Muscle layer of duodenum (tissue), 2 donors: ENCODE measurements around the gene PTPRT.

ENCODE experiments used
- H3K27ac ChIP-seq: one replicate; pipeline ENCODE4 v1.7.0; 2013; ENCODE audit warnings: mild to moderate bottlenecking, low read length
- H3K27me3 ChIP-seq: one replicate; pipeline ENCODE4 v1.7.0; 2013; ENCODE audit warnings: low read depth, mild to moderate bottlenecking, control low read depth, low read length
- H3K36me3 ChIP-seq, 2 donors: one replicate each; pipeline ENCODE4 v1.7.0; 2013; ENCODE audit warnings: low read length in 2 of 2, control low read depth in 1 of 2, mild to moderate bottlenecking in 1 of 2; ENCODE audit not compliant: insufficient read depth in 2 of 2, control insufficient read depth in 1 of 2
- H3K4me1 ChIP-seq, 2 donors: one replicate each; pipeline ENCODE4 v1.7.0; 2013; ENCODE audit warnings: low read length in 2 of 2, mild to moderate bottlenecking in 2 of 2, control low read depth in 1 of 2, moderate library complexity in 1 of 2; ENCODE audit not compliant: insufficient read depth in 2 of 2, control insufficient read depth in 1 of 2
- H3K4me3 ChIP-seq, 2 donors: one replicate each; pipeline ENCODE4 v1.7.0; 2013; ENCODE audit warnings: low read length in 2 of 2, low read depth in 1 of 2, mild to moderate bottlenecking in 1 of 2
- H3K9me3 ChIP-seq, 2 donors: one replicate each; pipeline ENCODE4 v1.7.0; 2013; ENCODE audit warnings: low read length in 2 of 2, control low read depth in 1 of 2, mild to moderate bottlenecking in 1 of 2; ENCODE audit not compliant: control insufficient read depth in 1 of 2
- donor health status: healthy.

PTPRT gene

DNA sequence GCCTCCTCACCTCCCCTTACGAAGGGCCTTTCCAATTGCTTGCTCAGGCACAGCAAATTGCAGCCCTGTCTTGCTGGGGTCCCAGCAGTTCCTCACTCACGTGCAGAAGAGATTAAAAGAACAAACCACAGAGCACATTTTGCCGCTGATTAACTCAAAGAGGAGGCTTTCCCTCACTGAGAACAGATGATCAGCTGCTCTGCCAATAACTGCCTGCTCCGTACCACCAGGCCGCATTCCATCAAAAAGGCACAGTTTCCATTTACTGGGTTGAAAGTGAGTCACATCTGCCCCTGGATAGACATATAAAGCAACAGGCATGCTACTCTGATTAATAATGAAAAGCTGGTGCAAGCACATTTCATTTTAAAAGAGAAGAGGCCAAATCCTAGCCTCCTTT lies 446.8 kb downstream of the PTPRT start:
- peaks cover 0 to 15% of the 10 kb centered on the region in 2 donors for H3K9me3 ChIP-seq
- no peaks in the 10 kb centered on the region for H3K36me3 ChIP-seq
- H3K27me3 ChIP-seq: no peaks in the 10 kb centered on the region
- no peak overlapping the region for H3K4me3 ChIP-seq
- peaks cover 0 to 5% of the 10 kb centered on the region in 2 donors for H3K4me1 ChIP-seq
- H3K27ac ChIP-seq: no peak overlapping the region

DNA sequence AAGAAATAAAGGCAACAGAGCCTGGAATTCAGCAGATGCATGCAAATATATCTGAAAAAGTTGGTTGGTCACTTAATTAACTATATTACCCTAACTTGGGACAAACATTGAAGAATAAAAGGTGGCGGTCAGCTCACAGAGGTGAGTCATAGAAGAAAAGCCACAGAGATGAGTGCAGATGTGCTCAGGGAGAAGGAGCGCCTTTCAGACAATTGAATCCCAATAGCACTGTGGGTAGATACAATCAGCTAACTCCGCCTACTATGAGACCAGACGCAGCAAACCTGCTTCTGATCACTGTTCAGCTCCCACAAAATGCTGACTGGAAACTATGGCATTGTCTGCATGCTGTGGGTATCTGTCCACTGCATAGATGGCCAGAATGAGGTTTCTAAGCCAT lies 447.8 kb downstream of the PTPRT start:
- Histone ChIP-seq H3K9me3 (peaks cover 0 to 15% of the 10 kb centered on the region in 2 donors), H3K27ac (no peak overlapping the region), H3K36me3 (no peaks in the 10 kb centered on the region), H3K27me3 (no peaks in the 10 kb centered on the region), H3K4me3 (no peak overlapping the region), H3K4me1 (peaks cover 0 to 5% of the 10 kb centered on the region in 2 donors)

DNA sequence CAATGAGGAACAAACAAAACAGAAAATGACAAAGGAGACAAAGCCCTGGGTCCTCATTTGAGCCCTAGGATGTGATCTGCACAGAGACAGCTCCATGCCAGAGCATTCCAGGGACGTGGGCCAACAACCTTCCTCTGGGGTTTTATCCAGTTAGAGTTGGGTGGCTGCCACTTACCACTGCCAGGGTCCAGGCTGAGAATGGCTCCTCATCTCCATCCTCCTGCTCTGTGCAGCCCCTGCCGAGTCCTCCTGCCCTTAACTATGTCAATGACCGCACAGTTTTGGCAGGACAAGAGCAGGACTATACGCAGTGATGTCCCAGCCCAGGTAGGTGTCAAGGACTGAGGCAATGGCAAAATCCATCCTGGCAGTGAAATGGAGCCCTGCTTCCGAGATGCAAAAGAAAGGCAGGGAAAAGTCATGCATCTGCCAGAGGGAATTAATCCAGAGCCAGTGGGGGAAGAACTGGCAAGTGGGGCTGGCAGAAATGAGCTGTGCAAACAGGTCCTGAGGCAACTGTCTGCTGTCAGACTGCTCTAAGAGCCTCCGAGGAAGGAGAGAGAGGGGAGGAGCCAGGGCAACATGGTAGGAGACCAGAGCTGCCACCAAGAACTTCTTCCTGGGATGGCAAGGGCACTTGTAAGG lies 449.4 kb downstream of the PTPRT start:
- peaks cover 0 to 5% of the 10 kb centered on the region in 2 donors for H3K4me1 ChIP-seq
- H3K9me3 ChIP-seq: peaks cover 0 to 15% of the 10 kb centered on the region in 2 donors
- no peak overlapping the region for H3K27ac ChIP-seq
- no peak overlapping the region for H3K4me3 ChIP-seq
- H3K36me3 ChIP-seq: no peaks in the 10 kb centered on the region
- no peaks in the 10 kb centered on the region for H3K27me3 ChIP-seq

DNA sequence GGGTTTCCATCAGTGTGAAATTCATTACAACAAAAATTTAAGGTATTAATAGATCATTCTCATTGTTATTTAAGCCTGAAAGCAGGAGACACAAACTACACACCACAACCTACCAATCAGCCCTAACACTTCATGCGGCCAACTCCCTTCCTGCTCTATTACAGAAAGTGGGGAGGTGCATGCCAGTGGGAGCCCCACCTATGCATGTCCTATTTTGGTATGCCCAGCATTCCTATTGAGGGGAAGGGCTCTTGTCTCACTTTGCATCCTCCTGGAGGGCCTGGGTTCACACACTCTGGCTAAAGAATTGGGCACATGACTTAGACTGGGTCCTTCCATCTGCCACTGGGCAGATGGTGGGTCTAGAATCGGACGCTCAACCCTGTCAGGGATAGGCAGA lies 450.0 kb downstream of the PTPRT start:
- no peaks in the 10 kb centered on the region for H3K27me3 ChIP-seq
- no peaks in the 10 kb centered on the region for H3K36me3 ChIP-seq
- H3K27ac ChIP-seq: no peak overlapping the region
- peaks cover 0 to 15% of the 10 kb centered on the region in 2 donors for H3K9me3 ChIP-seq
- H3K4me1 ChIP-seq: peaks cover 0 to 5% of the 10 kb centered on the region in 2 donors
- no peak overlapping the region for H3K4me3 ChIP-seq

DNA sequence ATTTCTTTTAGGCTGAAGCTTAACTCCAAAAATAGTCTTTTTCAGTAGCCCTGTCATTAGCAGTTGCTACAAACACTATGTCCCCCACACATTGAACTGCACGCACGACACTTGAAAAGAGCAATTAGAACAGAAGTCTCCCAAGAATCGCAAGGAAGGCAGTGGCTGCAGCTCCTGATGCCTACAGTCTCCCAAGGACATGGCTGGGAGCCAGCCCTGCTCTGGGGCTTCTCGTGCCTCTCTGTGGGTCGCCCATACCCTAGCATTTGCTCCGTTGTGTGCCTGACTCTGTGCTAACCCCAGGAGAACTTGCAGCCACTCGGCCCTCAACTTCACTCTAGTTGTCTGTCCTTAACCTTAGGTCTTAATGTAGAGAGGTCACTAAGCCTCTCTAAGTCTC lies 454.2 kb downstream of the PTPRT start:
- H3K4me3 ChIP-seq: no peak overlapping the region
- H3K27me3 ChIP-seq: no peaks in the 10 kb centered on the region
- H3K9me3 ChIP-seq: no peaks in the 10 kb centered on the region
- H3K27ac ChIP-seq: no peak overlapping the region
- H3K4me1 ChIP-seq: peaks cover 0 to 4% of the 10 kb centered on the region in 2 donors
- no peaks in the 10 kb centered on the region for H3K36me3 ChIP-seq

DNA sequence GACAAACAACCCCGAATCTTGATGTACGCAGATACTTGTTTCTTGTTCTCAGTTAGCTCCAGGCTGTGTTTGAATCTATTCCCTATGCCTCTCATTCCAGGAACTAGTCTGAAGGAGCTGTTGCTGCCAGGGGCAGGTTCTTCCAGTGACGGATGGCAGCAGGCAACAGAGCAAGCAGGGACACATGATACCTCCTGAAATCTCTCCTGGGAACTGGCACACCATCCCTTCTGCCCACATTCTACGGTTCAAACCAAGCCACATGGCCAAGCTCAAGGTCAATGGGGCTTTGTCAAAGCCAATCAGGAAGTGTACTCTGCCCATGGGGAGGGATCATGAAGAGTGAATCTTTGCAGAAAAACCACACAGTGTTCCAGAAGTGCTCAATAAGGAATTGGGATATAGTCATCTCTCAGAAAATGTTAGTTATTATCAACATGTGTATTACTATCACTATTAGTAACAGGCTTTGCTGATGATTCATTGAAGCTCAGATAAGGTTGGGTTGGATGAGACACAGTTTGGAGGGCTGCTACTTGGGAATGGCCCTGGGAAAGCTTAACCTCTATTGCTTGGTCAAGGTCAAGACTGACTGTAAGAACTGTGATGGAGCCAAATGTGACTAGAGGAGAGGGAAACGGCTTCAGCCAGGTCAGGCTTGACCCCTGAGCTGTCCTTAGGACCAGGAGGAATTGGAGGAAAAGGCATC lies 454.9 kb downstream of the PTPRT start:
- Histone ChIP-seq H3K9me3 (no peaks in the 10 kb centered on the region), H3K4me1 (no peaks in the 10 kb centered on the region), H3K36me3 (no peaks in the 10 kb centered on the region), H3K4me3 (no peak overlapping the region), H3K27me3 (no peaks in the 10 kb centered on the region), H3K27ac (no peak overlapping the region)

DNA sequence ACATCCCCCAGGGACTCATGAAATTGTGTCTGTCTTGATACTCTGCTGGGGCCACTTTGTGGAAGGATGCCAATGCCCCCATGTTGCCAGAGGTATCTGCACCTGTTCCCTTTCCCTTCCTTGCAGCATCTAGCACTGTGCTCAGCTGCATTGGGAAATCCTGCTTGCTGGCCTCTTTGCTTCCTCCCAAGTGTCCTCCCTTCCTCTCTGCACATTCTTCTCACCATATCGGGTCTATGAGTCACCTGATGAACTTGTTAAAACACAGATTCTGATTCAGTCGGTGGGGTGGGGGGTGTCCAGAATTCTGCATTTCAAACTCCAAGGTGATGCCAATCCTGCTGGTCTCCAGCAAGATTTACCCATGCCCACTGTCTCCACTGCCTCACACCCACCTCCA lies 467.8 kb downstream of the PTPRT start:
- H3K4me3 ChIP-seq: no peak overlapping the region

DNA sequence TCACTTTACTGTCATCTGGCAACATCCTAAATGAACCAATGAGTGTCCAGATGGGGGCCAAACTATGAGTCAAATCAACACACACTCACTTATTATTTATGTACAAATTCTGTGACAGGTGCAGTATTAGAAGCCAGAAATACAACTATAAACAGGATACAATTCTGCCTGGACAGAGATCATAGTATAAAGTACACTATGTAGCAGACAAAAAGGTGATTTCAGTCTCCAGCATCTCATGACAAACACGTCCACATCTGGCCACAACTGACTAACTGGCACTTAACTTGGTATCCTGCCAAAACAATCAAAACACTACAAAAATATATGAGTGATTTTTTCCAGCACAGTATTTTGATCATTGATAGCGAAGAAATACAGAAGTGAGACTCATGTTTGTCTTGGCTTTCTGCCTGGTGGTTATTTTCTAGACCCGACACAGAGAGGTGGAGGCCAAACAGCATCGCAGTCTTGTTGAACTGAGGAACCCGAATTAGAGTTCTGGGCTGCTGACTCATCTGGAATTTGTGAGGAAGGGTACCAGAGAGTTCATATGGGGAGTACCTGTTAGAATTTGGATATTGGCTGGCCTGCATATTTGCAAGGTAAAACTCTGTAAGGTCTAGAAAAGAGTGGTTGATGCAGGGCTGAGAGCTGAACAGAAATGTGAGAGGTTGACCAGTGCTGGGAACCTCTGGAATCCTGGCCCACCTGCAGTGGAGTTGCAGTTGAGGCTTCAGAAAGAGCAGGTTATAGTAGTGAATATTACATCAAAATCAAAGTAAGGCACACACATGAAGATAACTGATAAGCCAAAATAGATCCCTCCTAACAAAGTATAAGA lies 475.2 kb downstream of the PTPRT start:
- Histone ChIP-seq H3K27ac (no peak overlapping the region), H3K4me3 (no peak overlapping the region)

More for the DNA sequence above, 467.8 kb downstream of the PTPRT start:
- Histone ChIP-seq H3K27me3 (no peaks in the 10 kb centered on the region), H3K27ac (no peak overlapping the region), H3K36me3 (no peaks in the 10 kb centered on the region), H3K4me1 (no peaks in the 10 kb centered on the region), H3K9me3 (no peaks in the 10 kb centered on the region)

DNA sequence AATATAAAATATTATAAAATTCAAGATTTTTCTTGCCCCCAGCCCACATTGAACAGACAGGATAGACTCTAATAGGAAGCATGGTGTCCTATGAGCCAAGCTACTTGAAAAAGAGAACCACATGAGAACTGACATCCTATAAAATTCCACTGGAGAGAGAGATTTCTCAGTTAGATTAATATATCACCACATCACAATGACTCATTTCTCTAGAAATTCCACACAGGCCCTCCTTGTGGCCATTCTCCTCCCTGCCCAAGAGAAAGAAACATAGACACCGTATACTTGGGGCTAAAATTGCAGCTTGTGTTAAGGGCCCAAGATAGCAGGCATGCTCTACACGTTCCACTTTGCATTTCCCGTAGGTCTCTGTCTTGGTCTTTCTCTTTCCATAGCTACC lies 481.4 kb downstream of the PTPRT start:
- Histone ChIP-seq H3K9me3 (peaks cover 2 to 3% of the 10 kb centered on the region in 2 donors), H3K36me3 (no peaks in the 10 kb centered on the region), H3K27me3 (no peaks in the 10 kb centered on the region), H3K4me3 (no peak overlapping the region), H3K4me1 (no peaks in the 10 kb centered on the region), H3K27ac (no peak overlapping the region)

More for the DNA sequence above, 475.2 kb downstream of the PTPRT start:
- peaks cover 2 to 3% of the 10 kb centered on the region in 2 donors for H3K9me3 ChIP-seq
- H3K4me1 ChIP-seq: no peaks in the 10 kb centered on the region
- no peaks in the 10 kb centered on the region for H3K36me3 ChIP-seq
- H3K27me3 ChIP-seq: no peaks in the 10 kb centered on the region

DNA sequence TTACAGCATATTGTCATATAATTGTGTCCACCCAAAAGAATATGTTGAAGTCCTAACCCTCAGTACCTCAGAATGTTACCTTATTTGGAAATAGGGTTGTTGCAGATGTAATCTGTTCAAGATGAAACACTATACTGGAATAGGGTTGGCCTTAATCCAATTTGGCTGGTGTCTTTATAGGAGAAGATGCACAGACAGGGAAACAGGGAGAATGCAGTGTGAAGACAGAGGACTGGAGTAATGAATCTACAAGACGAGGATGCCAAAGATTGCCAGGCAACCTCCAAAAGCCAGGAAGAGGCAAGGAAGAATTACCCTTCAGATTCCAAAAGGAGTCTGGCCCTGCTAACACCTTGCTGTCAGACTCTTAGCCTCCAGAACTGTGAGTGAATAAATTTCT lies 482.9 kb downstream of the PTPRT start:
- H3K36me3 ChIP-seq: no peaks in the 10 kb centered on the region
- no peak overlapping the region for H3K4me3 ChIP-seq
- H3K9me3 ChIP-seq: peaks cover 2 to 3% of the 10 kb centered on the region in 2 donors
- no peaks in the 10 kb centered on the region for H3K4me1 ChIP-seq
- H3K27ac ChIP-seq: no peak overlapping the region
- H3K27me3 ChIP-seq: no peaks in the 10 kb centered on the region

DNA sequence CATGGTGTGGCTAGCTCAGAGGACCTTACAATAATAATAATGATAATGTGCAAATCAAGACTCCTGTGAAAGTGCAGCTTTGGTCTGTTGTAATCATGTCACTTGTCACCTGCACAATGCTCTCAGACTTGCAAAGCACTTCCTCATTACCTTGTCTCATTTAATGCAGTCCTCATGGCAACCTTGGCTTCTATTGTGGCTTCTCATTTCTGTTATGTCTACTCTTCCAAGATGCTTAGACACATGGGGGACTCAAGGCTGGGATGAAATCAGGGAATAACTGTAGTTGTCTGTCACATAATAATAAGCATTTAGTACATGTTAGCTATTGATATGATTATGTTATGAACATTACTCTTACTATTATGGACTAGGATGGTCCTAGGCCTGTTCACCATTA lies 484.2 kb downstream of the PTPRT start:
- H3K36me3 ChIP-seq: no peaks in the 10 kb centered on the region
- H3K27ac ChIP-seq: no peak overlapping the region
- H3K27me3 ChIP-seq: no peaks in the 10 kb centered on the region
- H3K4me3 ChIP-seq: no peak overlapping the region
- H3K4me1 ChIP-seq: no peaks in the 10 kb centered on the region
- no peaks in the 10 kb centered on the region for H3K9me3 ChIP-seq
